Central memory CD4-positive, alpha-beta T cell (primary cell): ENCODE data around the gene PPIP5K1.

ENCODE experiments used
- DNase-seq: peaks from one replicate; pipeline ENCODE4 v3.0.0; 2022

PPIP5K1 gene

GRCh38 chr15:43516801-43517353 lies 73.1 kb downstream of the PPIP5K1 start:
- DNase-seq = no peak

- no peak for DNase-seq
These were observed 73.8 kb downstream of the PPIP5K1 start for GRCh38 chr15:43516185-43516584.

- DNase-seq = no peak
These were observed 74.3 kb downstream of the PPIP5K1 start for GRCh38 chr15:43515741-43516140.

- DNase-seq = peak; percentile 15
These were observed 75.6 kb downstream of the PPIP5K1 start for GRCh38 chr15:43514241-43515057.

- no peak for DNase-seq
These were observed 76.5 kb downstream of the PPIP5K1 start for GRCh38 chr15:43513550-43513949.

GRCh38 chr15:43511012-43511885 lies 78.8 kb downstream of the PPIP5K1 start:
- DNase-seq = no peak

- peak; percentile 97 for DNase-seq
These were observed 79.6 kb downstream of the PPIP5K1 start for GRCh38 chr15:43510200-43511011.

- no peak for DNase-seq
These were observed 80.3 kb downstream of the PPIP5K1 start for GRCh38 chr15:43509660-43510199.

- no peak for DNase-seq
These were observed 80.9 kb downstream of the PPIP5K1 start for GRCh38 chr15:43508991-43509659.

GRCh38 chr15:43508421-43508820 lies 81.6 kb downstream of the PPIP5K1 start:
- DNase-seq = no peak

- DNase-seq = no peak
These were observed 84.3 kb downstream of the PPIP5K1 start for GRCh38 chr15:43505738-43506137.

- DNase-seq = no peak
These were observed 90.4 kb downstream of the PPIP5K1 start for GRCh38 chr15:43499635-43500034.

GRCh38 chr15:43498990-43499389 lies 91.0 kb downstream of the PPIP5K1 start:
- DNase-seq = no peak

- DNase-seq = no peak
These were observed 96.1 kb downstream of the PPIP5K1 start for GRCh38 chr15:43493703-43494472.

GRCh38 chr15:43492673-43493601 lies 97.1 kb downstream of the PPIP5K1 start, which contains the start of gene TP53BP1:
TP53BP1 (minus strand) TSS chr15:43493156; CDS start chr15:43493043, 113 bp downstream.
- DNase-seq = peak; percentile 94

GRCh38 chr15:43492266-43492665 lies 97.7 kb downstream of the PPIP5K1 start:
- no peak for DNase-seq

- no peak for DNase-seq
These were observed 100.8 kb downstream of the PPIP5K1 start for GRCh38 chr15:43489191-43489590.

- DNase-seq = no peak
These were observed 101.2 kb downstream of the PPIP5K1 start for GRCh38 chr15:43488790-43489189.

- DNase-seq = no peak
These were observed 102.6 kb downstream of the PPIP5K1 start for GRCh38 chr15:43487271-43487895.
